ENCODE results near the gene SETD4. TPM values are rescaled to one million over a fixed set of nuclear protein-coding genes. Genes with fewer than 3 reads are reported as not detected.

The SETD4 gene
- total and polyA plus RNA-seq, 2 of the 13 experiments (the other 11 are each of a cell fraction or from before 2014, with no cell fraction given): 7.1 to 14.4 TPM

GRCh38 chr21:36060159-36060921 lies at the start of gene SETD4 (continued):
- TF ChIP-seq HNF1A (IDR thresholded peaks at IDR 0.05; ENCODE audit: low read depth) (no peak), HNF1A (CRISPR knock-in tag; IDR thresholded peaks at IDR 0.05; ENCODE audit: borderline replicate concordance) (peak; percentile 33; the same call in 1 of the 2 replicates), ZNF329 (CRISPR knock-in tag; IDR thresholded peaks at IDR 0.05; ENCODE audit: low read depth) (no peak), MTF1 (CRISPR knock-in tag; IDR thresholded peaks at IDR 0.05) (no peak), ZNF775 (CRISPR knock-in tag; IDR thresholded peaks at IDR 0.05; ENCODE audit: borderline replicate concordance) (no peak), ZNF567 (CRISPR knock-in tag; IDR thresholded peaks at IDR 0.05; ENCODE audit: borderline replicate concordance) (0 out of 2 replicates have a peak, but pooled peaks have one; percentile 37), FOXJ3 (CRISPR knock-in tag; IDR thresholded peaks at IDR 0.05; ENCODE audit: borderline replicate concordance) (0 out of 2 replicates have a peak, but pooled peaks have one; percentile 28), SNAI1 (CRISPR knock-in tag; IDR thresholded peaks at IDR 0.05; ENCODE audit: borderline replicate concordance) (0 out of 2 replicates have a peak, but pooled peaks have one; percentile 76), ZNF580 (CRISPR knock-in tag; IDR thresholded peaks at IDR 0.05; ENCODE audit: borderline replicate concordance, low read depth) (0 out of 2 replicates have a peak, but pooled peaks have one; percentile 18), THAP9 (CRISPR knock-in tag; IDR thresholded peaks at IDR 0.05; ENCODE audit: borderline replicate concordance) (peak; percentile 73; the same call in 1 of the 2 replicates), ZFX (CRISPR knock-in tag; IDR thresholded peaks at IDR 0.05; ENCODE audit: low read depth) (peak; percentile 88), ZNF770 (CRISPR knock-in tag; IDR thresholded peaks at IDR 0.05) (peak; percentile 66; the same call in 1 of the 2 replicates), ZNF33A (CRISPR knock-in tag; IDR thresholded peaks at IDR 0.05; ENCODE audit: borderline replicate concordance) (no peak), ZBTB46 (CRISPR knock-in tag; IDR thresholded peaks at IDR 0.05; ENCODE audit: borderline replicate concordance) (no peak), ZNF552 (CRISPR knock-in tag; IDR thresholded peaks at IDR 0.05; ENCODE audit: borderline replicate concordance) (no peak), CHD4 (IDR thresholded peaks at IDR 0.05; ENCODE audit: borderline replicate concordance, low read length) (no peak)

All from HepG2 (cell line).